Sigmoid colon (tissue), 7 donors: ENCODE results near the gene ABHD13. TPM values are rescaled to one million over a fixed set of nuclear protein-coding genes. Genes with fewer than 3 reads are reported as not detected.
"Not testable (repeated sequence)": the region's sequence is repeated elsewhere in the genome, so short reads cannot be mapped to it uniquely, and the experiment has no call there.

ENCODE experiments used
- DNase-seq: peaks from one replicate; pipeline ENCODE4 v3.0.0-alpha.2; 2019
- H3K27ac ChIP-seq, 4 donors: fragments of 200-600 bp; sonication (generic); one replicate each; pipeline ENCODE4 v1.5.1; 2016 to 2019; ENCODE audit warnings: mild to moderate bottlenecking in 1 of 4
- H3K27me3 ChIP-seq, 3 donors: fragments of 200-600 bp; sonication (generic); one replicate each; pipeline ENCODE4 v1.5.1; 2019; ENCODE audit warnings: mild to moderate bottlenecking in 1 of 3
- H3K36me3 ChIP-seq, 4 donors: fragments of 200-600 bp; sonication (generic); one replicate each; pipeline ENCODE4 v1.5.1; 2016 to 2019
- H3K4me1 ChIP-seq, 4 donors: fragments of 200-600 bp; sonication (generic); one replicate each; pipeline ENCODE4 v1.5.1; 2017 to 2019
- H3K4me3 ChIP-seq, 4 donors: fragments of 200-600 bp; sonication (generic); one replicate each; pipeline ENCODE4 v1.5.1; 2017 to 2019; ENCODE audit warnings: mild to moderate bottlenecking in 2 of 4, moderate library complexity in 1 of 4
- H3K9me3 ChIP-seq, 4 donors: fragments of 200-600 bp in 3 of 4; sonication (generic) in 3 of 4; one replicate each; pipeline versions ENCODE4 v1.5.1 to v1.6.1; 2013 to 2019
- EP300 ChIP-seq, 4 donors: sonication (generic); formaldehyde crosslinking; IDR thresholded peaks; one replicate each; pipeline ENCODE4 v1.6.1; 2017; ENCODE audit warnings: antibody characterized with exemption in 4 of 4
- POLR2A ChIP-seq, 2 donors: fragments of 450-650 bp; IDR thresholded peaks; one replicate each; pipeline ENCODE4 v1.6.1; 2016; ENCODE audit warnings: antibody characterized with exemption in 2 of 2, mild to moderate bottlenecking in 2 of 2, moderate library complexity in 2 of 2
- POLR2AphosphoS5 ChIP-seq, 4 donors: sonication (generic); formaldehyde crosslinking; IDR thresholded peaks; one replicate each; pipeline ENCODE4 v1.6.1; 2017; ENCODE audit warnings: antibody characterized with exemption in 4 of 4
- WGBS, 2 donors: extraction: QIAGEN DNeasy Blood & Tissue Kit; methylation state at CpG; one replicate each; pipeline ENCODE4 v1.1.7; 2013; 5-methylcytosine and 5-hydroxymethylcytosine counted together
- intact Hi-C: fragments of 100-400 bp; cut with DNase I; formaldehyde crosslinking; loops from one replicate; pipeline ENCODE4 v1.15.1; 2023
- polyA plus RNA-seq, 3 donors: library from polyadenylated mRNA; stranded (reverse); fragments of 200-250 nt; gene quantifications; one replicate each; pipeline ENCODE4 v1.2.3, GENCODE V29; 2013
- total RNA-seq, 4 donors: library from RNA; depleted of rRNA; stranded (reverse); fragments of >200 nt; gene quantifications; one replicate each; pipeline ENCODE4 v1.1.0, GENCODE V29; 2016
- TF ChIP-seq, protein P1 (sequence below), 4 experiments: fragments of 450-650 bp in 3 of 4; fragments of 200-600 bp in 1 of 4; IDR thresholded peaks; one replicate each; pipeline ENCODE4 v1.5.1; 2016 to 2019; ENCODE audit warnings: antibody characterized with exemption in 4 of 4, mild to moderate bottlenecking in 3 of 4, moderate library complexity in 2 of 4
- donor health status: healthy with polysubstance abuse.
- donor health status: Bipolar disorder and iron deficiency.
- donor health status: healthy.

The ABHD13 gene
- total and polyA plus RNA-seq, 7 donors = 4.2 to 15.7 (median 13.0) TPM

DNA sequence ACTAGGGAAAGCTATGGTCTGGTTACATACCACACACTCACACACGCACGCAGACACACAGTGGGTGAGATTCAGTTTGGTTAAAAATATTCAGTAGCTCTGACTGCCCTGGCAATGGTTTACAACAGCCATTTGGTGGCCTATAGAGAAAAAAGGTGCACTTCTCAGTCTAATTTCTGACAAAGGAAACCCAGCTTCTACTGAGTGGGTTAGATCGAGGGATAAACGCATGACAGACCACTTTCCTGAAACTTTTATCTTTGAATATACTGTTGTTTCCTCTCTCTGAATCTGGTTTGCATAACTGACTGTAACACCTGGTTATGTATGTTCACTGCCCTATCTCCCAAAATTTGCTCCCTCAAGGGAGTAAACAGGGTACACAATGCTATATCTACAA is 5.3 kb upstream of the ABHD13 start:
- intact Hi-C loops = no loop called here

DNA sequence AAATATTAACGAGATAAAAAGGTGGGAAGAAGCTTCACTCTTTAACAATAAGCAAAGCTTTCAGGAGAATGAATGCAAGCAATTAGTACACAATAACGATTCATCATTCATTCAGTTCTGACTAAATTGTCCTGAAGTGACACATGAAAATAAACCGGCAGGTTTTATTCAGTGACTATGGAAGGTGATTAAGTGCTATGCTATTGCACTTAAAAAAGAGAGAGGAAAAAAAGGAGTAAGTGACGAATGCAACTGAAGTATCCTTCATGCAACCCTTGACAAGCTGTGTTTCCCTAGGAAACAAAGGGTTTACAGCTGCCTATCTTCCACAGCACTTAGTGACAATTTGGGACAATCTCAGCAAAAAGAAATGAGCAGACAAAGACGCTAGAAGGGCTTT is 4.2 kb upstream of the ABHD13 start:
- Histone ChIP-seq H3K27ac (peak overlapping the region in 2 of 4 donors; percentile 76 to 82), H3K4me3 (peak overlapping the region in 1 of 4 donors; percentile 52), H3K27me3 (no peaks in the 10 kb centered on the region), H3K9me3 (no peaks in the 10 kb centered on the region), H3K4me1 (peaks cover 0 to 34% (median 27%) of the 10 kb centered on the region in 4 donors), H3K36me3 (peaks cover 0 to 24% (median 11%) of the 10 kb centered on the region in 4 donors)
- intact Hi-C loops = no loop called here
- no peak for TF ChIP-seq EP300 (IDR thresholded peaks at IDR 0.05)
- no peak for TF ChIP-seq POLR2AphosphoS5 (IDR thresholded peaks at IDR 0.05)
- TF ChIP-seq, protein P1, sequence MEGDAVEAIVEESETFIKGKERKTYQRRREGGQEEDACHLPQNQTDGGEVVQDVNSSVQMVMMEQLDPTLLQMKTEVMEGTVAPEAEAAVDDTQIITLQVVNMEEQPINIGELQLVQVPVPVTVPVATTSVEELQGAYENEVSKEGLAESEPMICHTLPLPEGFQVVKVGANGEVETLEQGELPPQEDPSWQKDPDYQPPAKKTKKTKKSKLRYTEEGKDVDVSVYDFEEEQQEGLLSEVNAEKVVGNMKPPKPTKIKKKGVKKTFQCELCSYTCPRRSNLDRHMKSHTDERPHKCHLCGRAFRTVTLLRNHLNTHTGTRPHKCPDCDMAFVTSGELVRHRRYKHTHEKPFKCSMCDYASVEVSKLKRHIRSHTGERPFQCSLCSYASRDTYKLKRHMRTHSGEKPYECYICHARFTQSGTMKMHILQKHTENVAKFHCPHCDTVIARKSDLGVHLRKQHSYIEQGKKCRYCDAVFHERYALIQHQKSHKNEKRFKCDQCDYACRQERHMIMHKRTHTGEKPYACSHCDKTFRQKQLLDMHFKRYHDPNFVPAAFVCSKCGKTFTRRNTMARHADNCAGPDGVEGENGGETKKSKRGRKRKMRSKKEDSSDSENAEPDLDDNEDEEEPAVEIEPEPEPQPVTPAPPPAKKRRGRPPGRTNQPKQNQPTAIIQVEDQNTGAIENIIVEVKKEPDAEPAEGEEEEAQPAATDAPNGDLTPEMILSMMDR (IDR thresholded peaks at IDR 0.05) = no peak
- TF ChIP-seq POLR2A (IDR thresholded peaks at IDR 0.05) = no peak
- 73 to 75% methylated on average over 5 of the region's 5 CpGs for WGBS, 2 donors
- no peak for DNase-seq

More for the DNA sequence above, 5.3 kb upstream of the ABHD13 start:
- Histone ChIP-seq H3K4me3 (no peak overlapping the region), H3K9me3 (no peaks in the 10 kb centered on the region), H3K36me3 (peaks cover 0 to 26% (median 11%) of the 10 kb centered on the region in 4 donors), H3K27me3 (no peaks in the 10 kb centered on the region), H3K4me1 (peaks cover 0 to 34% (median 27%) of the 10 kb centered on the region in 4 donors), H3K27ac (no peak overlapping the region)
- no peak for DNase-seq
- TF ChIP-seq POLR2A (IDR thresholded peaks at IDR 0.05) (no peak), POLR2AphosphoS5 (IDR thresholded peaks at IDR 0.05) (no peak), EP300 (IDR thresholded peaks at IDR 0.05) (no peak)
- TF ChIP-seq, protein P1 (IDR thresholded peaks at IDR 0.05) = no peak
- 58 to 95% methylated on average over 4 of the region's 4 CpGs for WGBS, 2 donors

DNA sequence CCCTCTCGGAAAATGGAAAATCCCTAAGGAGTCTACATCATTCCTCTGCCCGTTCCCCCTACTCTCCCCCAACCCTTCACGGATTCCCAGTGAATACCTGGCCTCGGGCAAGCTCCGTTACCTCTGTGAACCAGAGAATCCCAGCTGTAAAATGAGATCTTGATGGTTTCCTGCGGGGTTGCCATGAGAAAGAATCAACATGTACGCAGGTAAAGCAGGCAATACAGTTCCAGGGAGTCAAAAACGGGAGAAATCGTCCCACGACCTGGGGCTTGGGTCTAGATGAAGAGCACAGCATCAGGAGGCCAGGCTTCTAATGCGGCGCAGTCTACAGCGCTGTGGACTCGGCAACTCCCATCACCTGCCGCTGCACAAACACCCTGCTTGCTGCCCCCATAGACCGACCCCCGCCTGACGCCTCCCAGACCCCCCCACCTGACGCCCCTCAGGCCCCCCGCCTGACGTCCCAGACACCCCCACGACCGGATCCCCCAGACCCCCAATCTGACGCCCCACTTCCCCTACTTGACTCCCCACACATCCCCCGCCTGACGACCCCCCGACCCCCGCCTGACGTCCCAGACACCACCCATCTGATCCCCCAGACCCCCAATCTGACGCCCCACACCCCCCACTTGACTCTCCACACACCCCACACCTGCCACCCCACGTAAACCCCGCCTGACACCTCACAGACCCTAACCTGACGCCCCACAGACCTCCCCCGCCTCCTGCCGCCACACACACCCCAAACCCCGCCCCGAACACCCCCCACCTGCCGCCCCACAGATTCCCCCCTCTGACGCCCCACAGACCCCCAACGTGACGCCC is 3.5 kb upstream of the ABHD13 start:
- H3K27me3 ChIP-seq = no peaks in the 10 kb centered on the region
- no peaks in the 10 kb centered on the region for H3K9me3 ChIP-seq
- peaks cover 0 to 41% (median 33%) of the 10 kb centered on the region in 4 donors for H3K4me1 ChIP-seq
- intact Hi-C loops = loop anchor here (5.0 kb wide), 2 partner anchors 703 to 1573 kb away; partner anchors contain the start of gene IRS2
- peak; percentile 68 for DNase-seq
- peak overlapping the region; percentile 31 to 54 (median 48) for H3K4me3 ChIP-seq
- TF ChIP-seq, protein P1 (IDR thresholded peaks at IDR 0.05) = no peak
- TF ChIP-seq POLR2AphosphoS5 (IDR thresholded peaks at IDR 0.05) (no peak), EP300 (IDR thresholded peaks at IDR 0.05) (no peak)
- H3K36me3 ChIP-seq = peaks cover 0 to 16% (median 9%) of the 10 kb centered on the region in 4 donors
- WGBS, 2 donors = 13 to 26% methylated on average over 41 of the region's 41 CpGs
- H3K27ac ChIP-seq = peak overlapping the region; percentile 57 to 82 (median 73)

DNA sequence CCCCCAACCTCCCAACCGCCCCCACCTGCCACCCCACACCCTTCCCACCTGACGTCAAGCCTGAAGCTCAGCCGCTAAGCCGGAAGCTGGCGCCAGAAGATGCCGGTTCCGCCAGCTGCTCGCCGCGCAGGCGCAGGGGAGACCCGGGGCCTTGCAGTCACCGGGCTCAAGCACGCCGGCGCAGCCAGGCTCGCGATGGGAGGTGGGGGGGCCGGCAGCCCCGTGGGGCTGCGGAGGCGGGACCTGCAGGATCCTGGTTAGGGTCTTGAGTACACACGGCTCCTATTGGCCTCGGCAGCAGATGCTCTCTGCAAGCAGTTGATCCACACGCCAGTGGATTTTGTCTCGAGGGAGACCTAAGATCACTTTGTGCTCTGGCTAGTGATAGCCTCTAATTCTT is 2.8 kb upstream of the ABHD13 start, which contains the start of gene LIG4:
Gene LIG4 (minus strand): TSS at position 101 of the 400 bp plus-strand sequence. CDS start 4,268 bp downstream, outside the sequence.
- WGBS, 2 donors = 0 to 1% methylated on average over 25 to 26 of the region's 26 CpGs
- H3K9me3 ChIP-seq = no peaks in the 10 kb centered on the region
- DNase-seq = peak; percentile 96
- intact Hi-C loops = loop anchor here (5.0 kb wide), 2 partner anchors 702 to 1572 kb away; partner anchors contain the start of gene IRS2
- peak within 1 kb of the TSS; percentile 31 to 54 (median 48) for H3K4me3 ChIP-seq
- no peaks in the 10 kb centered on the region for H3K27me3 ChIP-seq
- TF ChIP-seq, protein P1 (IDR thresholded peaks at IDR 0.05) = no peak
- TF ChIP-seq POLR2AphosphoS5 (IDR thresholded peaks at IDR 0.05) = peak in 2 of 4 donors; percentile 12 to 77
- peak within 1 kb of the TSS; percentile 73 to 82 (median 77) for H3K27ac ChIP-seq
- H3K4me1 ChIP-seq = peaks cover 0 to 49% (median 41%) of the 10 kb centered on the region in 4 donors
- H3K36me3 ChIP-seq = peaks cover 0 to 9% (median 6%) of the 10 kb centered on the region in 4 donors

DNA sequence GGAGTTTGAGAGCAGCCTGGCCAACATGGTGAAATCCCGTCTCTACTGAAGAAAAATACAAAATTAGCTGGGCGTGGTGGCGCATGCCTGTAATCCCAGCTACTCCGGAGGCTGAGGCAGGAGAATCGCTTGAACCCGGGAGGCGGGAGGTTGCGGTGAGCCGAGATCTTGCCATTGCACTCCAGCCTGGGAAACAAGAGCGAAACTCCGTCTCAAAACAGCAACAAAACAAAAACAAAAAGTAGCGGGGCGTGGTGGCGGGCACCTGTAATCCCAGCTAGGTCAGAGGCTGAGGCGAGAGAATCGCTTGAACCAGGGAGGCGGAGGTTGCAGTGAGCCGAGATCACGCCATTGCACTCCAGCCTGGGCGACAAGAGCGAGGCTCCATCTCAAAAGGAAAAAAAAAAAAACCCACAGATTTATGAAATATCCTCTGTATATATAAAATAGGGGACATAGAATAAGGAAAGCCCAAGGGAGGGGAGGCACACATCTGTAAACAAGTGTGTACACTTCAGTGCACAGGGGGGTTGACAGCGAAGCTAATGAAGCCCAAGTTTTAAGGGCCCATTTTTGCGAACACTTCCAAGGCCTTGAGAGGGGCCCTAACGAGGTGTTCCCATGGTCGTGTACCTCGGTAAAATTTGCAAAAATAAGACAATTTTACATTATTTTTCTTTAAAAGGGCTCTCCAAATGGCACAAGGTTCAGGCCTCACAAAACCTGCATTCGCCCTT is 717 bp upstream of the ABHD13 start:
- peak overlapping the region; percentile 87 to 94 (median 90) for H3K27ac ChIP-seq
- not testable (repeated sequence) for H3K36me3 ChIP-seq, H3K27me3 ChIP-seq, H3K9me3 ChIP-seq
- WGBS, 2 donors = 71 to 74% methylated on average over 27 of the region's 27 CpGs
- intact Hi-C loops = loop anchor here (5.0 kb wide), 2 partner anchors 700 to 1570 kb away; partner anchors contain the start of gene IRS2
- DNase-seq = peak; percentile 59
- H3K4me3 ChIP-seq = peak overlapping the region; percentile 86 to 100 (median 92)
- peaks cover 0 to 62% (median 47%) of the 10 kb centered on the region in 4 donors for H3K4me1 ChIP-seq
